Thoracic aorta (tissue), 2 donors: ENCODE results near the gene ACKR2. TPM values are rescaled to one million over a fixed set of nuclear protein-coding genes. Genes with fewer than 3 reads are reported as not detected.

Source experiments
- ATAC-seq: fragments of 150-250 bp; one replicate; pipeline ENCODE4 v1.8.0; 2017; ENCODE audit warnings: low read depth; ENCODE audit not compliant: insufficient number of reproducible peaks, low FRiP score
- DNase-seq: peaks from one replicate; pipeline ENCODE4 v3.0.0-alpha.2; 2020; ENCODE audit warnings: low spot score
- H3K27ac ChIP-seq, 2 donors: fragments of 200-600 bp; sonication (generic); 1 replicate in 1 of 2; 2 replicates in 1 of 2; pipeline ENCODE4 v1.5.1; 2016; ENCODE audit warnings: mild to moderate bottlenecking in 2 of 2, moderate library complexity in 2 of 2
- H3K27me3 ChIP-seq: fragments of 200-600 bp; sonication (generic); replicated peaks from 2 replicates; pipeline ENCODE4 v1.6.0; 2016; ENCODE audit warnings: mild to moderate bottlenecking; ENCODE audit not compliant: insufficient read depth
- H3K36me3 ChIP-seq: fragments of 200-600 bp; sonication (generic); one replicate; pipeline ENCODE4 v1.5.1; 2016
- H3K4me1 ChIP-seq, 2 donors: fragments of 200-600 bp; sonication (generic); 1 replicate in 1 of 2; 2 replicates in 1 of 2; pipeline versions ENCODE4 v1.5.1 to v1.6.0; 2016; ENCODE audit warnings: low read depth in 2 of 2, mild to moderate bottlenecking in 1 of 2; ENCODE audit not compliant: control insufficient read depth in 1 of 2
- H3K4me3 ChIP-seq: fragments of 200-600 bp; sonication (generic); 2 replicates; pipeline ENCODE4 v1.5.1; 2016; ENCODE audit warnings: mild to moderate bottlenecking
- H3K9me3 ChIP-seq: fragments of 200-600 bp; sonication (generic); 2 replicates; pipeline ENCODE4 v1.5.1; 2016
- CTCF ChIP-seq: fragments of 200-600 bp; sonication (generic); IDR thresholded peaks from one replicate; pipeline ENCODE4 v1.5.1; 2019; ENCODE audit warnings: antibody characterized with exemption
- total RNA-seq, 2 donors: library from RNA; depleted of rRNA; stranded (reverse); fragments of >200 nt; gene quantifications; one replicate each; pipeline versions ENCODE4 v1.1.0 to v1.2.3, GENCODE V29; 2016

ACKR2 gene
- total RNA-seq, 2 donors from 2014 or later: 10.0 to 11.9 TPM

DNA sequence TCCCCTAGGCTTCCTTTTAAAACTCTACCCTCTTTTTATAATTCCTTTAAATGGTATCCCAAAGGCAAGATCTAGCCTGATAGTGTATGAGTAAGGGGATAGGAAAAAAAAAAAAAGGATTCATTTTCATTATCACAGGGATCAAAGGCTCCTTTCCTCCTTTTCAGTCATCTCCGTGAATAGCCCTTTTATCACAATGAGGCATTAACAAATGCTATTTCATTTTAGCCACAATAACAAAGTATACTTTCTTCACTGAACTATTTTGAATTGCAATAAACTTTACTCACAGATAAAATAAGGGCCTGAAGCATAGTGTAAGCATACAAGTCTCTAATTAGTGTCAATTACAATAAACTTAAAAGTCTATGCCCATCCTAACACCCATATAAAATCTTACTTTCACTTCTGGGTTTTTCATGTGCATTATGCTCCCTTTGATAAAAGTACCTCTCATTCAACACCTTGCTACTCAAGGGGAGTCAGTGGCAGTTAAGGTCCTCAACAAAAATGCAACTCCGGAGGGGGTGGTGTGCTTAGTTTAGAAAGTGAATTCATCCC lies 13.5 kb upstream of the ACKR2 start:
- DNase-seq (no peak), ATAC-seq (no peak)
- no peak overlapping the region for H3K4me3 ChIP-seq
- H3K27ac ChIP-seq: no peak overlapping the region
- H3K4me1 ChIP-seq: peaks cover 0 to 5% of the 10 kb centered on the region in 2 donors
- H3K36me3 ChIP-seq: peaks cover 4% of the 10 kb centered on the region
- H3K9me3 ChIP-seq: no peaks in the 10 kb centered on the region
- no peak for TF ChIP-seq CTCF
- H3K27me3 ChIP-seq: no peaks in the 10 kb centered on the region

GRCh38 chr3:42796332-42796885 lies 12.8 kb upstream of the ACKR2 start:
- H3K27ac ChIP-seq: no peak overlapping the region
- ATAC-seq (no peak), DNase-seq (no peak)
- H3K36me3 ChIP-seq: peaks cover 4% of the 10 kb centered on the region
- peaks cover 0 to 11% of the 10 kb centered on the region in 2 donors for H3K4me1 ChIP-seq
- H3K27me3 ChIP-seq: no peaks in the 10 kb centered on the region
- no peak overlapping the region for H3K4me3 ChIP-seq
- TF ChIP-seq CTCF: no peak
- H3K9me3 ChIP-seq: no peaks in the 10 kb centered on the region

- Histone ChIP-seq H3K27me3 (no peaks in the 10 kb centered on the region), H3K4me1 (peaks cover 11 to 29% of the 10 kb centered on the region in 2 donors), H3K9me3 (no peaks in the 10 kb centered on the region), H3K4me3 (no peak overlapping the region), H3K27ac (no peak overlapping the region), H3K36me3 (no peaks in the 10 kb centered on the region)
- no peak for DNase-seq
- TF ChIP-seq CTCF: no peak
- no peak for ATAC-seq
These were observed 9.9 kb upstream of the ACKR2 start for GRCh38 chr3:42799376-42799775.

GRCh38 chr3:42800251-42800650 lies 9.0 kb upstream of the ACKR2 start:
- no peak for DNase-seq
- no peak for ATAC-seq
- H3K9me3 ChIP-seq: no peaks in the 10 kb centered on the region
- no peak for TF ChIP-seq CTCF
- H3K4me3 ChIP-seq: no peak overlapping the region
- H3K27ac ChIP-seq: no peak overlapping the region
- H3K36me3 ChIP-seq: no peaks in the 10 kb centered on the region
- no peaks in the 10 kb centered on the region for H3K27me3 ChIP-seq
- peaks cover 13 to 29% of the 10 kb centered on the region in 2 donors for H3K4me1 ChIP-seq

DNA sequence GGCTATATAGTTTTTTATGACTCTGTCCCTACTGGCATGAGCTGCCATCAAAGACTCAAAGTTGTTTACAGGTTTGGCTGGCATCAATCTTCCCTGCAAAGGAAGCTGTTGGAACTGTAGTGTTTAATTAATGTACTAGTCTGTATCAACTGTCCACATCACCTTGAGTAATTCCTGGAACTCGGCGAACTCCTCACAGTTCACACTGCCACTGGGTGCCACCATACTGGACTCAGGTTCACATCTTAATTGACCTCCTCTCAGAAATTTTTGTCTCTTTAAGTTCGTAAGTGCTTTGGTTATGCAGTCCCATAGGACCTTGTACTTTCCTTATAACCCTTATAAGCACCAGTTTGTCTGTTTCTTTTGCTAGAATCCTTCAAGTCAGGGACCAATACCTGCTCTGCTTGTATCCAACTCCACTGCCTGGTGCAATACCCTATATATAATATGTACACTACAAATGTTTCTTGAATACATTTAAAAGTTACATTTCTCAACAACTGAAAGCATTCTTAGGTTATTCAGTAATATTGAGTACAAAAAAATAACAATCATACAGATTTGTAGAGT lies 8.1 kb upstream of the ACKR2 start:
- H3K4me1 ChIP-seq: peaks cover 15 to 29% of the 10 kb centered on the region in 2 donors
- H3K9me3 ChIP-seq: no peaks in the 10 kb centered on the region
- DNase-seq (no peak), ATAC-seq (no peak)
- H3K27me3 ChIP-seq: no peaks in the 10 kb centered on the region
- no peak overlapping the region for H3K4me3 ChIP-seq
- H3K27ac ChIP-seq: no peak overlapping the region
- no peaks in the 10 kb centered on the region for H3K36me3 ChIP-seq
- TF ChIP-seq CTCF: no peak
